ENCODE results near the gene CABLES1. TPM values are rescaled to one million over a fixed set of nuclear protein-coding genes. Genes with fewer than 3 reads are reported as not detected.
A peak's percentile ranks its signal among the peaks of the same experiment; 100 is the strongest.

Gene CABLES1
- polyA plus RNA-seq, 3 donors, result 0.09 to 0.15 TPM; not detected in 1

DNA sequence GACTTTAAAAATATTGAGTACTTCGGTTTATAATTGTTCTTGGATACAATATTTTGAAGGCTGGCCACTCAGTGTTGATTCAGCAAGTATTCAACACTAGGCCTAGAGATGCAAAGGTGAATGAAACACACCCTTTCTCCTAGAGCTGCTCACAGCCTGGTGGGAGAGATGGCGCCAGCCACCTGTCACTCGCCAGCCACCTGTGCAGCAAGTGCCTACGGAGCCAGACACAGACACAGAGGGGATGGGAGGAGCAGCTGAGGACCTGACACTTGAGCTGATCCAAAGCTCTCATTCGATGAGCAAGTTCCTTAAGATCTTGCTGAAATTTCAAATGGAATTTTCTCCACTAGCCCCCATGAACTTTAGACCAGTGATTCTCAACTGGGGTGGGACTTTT is 166.7 kb downstream of the CABLES1 start:
- H3K27ac Mint-ChIP-seq, result no peak overlapping the region
- H3K4me1 Mint-ChIP-seq, result peaks cover 11% of the 10 kb centered on the region
- TF ChIP-seq, protein P1, sequence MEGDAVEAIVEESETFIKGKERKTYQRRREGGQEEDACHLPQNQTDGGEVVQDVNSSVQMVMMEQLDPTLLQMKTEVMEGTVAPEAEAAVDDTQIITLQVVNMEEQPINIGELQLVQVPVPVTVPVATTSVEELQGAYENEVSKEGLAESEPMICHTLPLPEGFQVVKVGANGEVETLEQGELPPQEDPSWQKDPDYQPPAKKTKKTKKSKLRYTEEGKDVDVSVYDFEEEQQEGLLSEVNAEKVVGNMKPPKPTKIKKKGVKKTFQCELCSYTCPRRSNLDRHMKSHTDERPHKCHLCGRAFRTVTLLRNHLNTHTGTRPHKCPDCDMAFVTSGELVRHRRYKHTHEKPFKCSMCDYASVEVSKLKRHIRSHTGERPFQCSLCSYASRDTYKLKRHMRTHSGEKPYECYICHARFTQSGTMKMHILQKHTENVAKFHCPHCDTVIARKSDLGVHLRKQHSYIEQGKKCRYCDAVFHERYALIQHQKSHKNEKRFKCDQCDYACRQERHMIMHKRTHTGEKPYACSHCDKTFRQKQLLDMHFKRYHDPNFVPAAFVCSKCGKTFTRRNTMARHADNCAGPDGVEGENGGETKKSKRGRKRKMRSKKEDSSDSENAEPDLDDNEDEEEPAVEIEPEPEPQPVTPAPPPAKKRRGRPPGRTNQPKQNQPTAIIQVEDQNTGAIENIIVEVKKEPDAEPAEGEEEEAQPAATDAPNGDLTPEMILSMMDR (IDR thresholded peaks at IDR 0.05), result no peak
- Histone ChIP-seq H3K4me3 (replicated peaks in 1 of 3; ENCODE audit: low read depth in 2 of 3, low read length in 3 of 3) (no peak overlapping the region), H3K27me3 (ENCODE audit: control insufficient read depth in 2 of 2, insufficient read depth in 2 of 2, low read length in 2 of 2) (no peaks in the 10 kb centered on the region), H3K27ac (ENCODE audit: low read depth in 1 of 2, low read length in 2 of 2) (no peak overlapping the region), H4K20me1 (ENCODE audit: insufficient read depth, low read length) (no peaks in the 10 kb centered on the region), H3K9ac (ENCODE audit: insufficient read depth, low read length, poor library complexity, severe bottlenecking) (no peak overlapping the region), H3K4me2 (replicated peaks; ENCODE audit: extremely low read depth, low read length, poor library complexity, severe bottlenecking) (no peak overlapping the region), H3K79me2 (ENCODE audit: insufficient read depth, low read length) (no peaks in the 10 kb centered on the region), H2AFZ (ENCODE audit: insufficient read depth, low read depth, low read length, poor library complexity, severe bottlenecking) (no peak overlapping the region), H3K36me3 (replicated peaks in 1 of 2; ENCODE audit: control insufficient read depth in 1 of 2, insufficient read depth in 2 of 2, low read length in 2 of 2) (no peaks in the 10 kb centered on the region), H3K9me3 (replicated peaks in 1 of 2; ENCODE audit: control insufficient read depth in 1 of 2, insufficient read depth in 1 of 2, low read length in 2 of 2) (peaks cover 0 to 4% of the 10 kb centered on the region in 2 donors), H3K4me1 (ENCODE audit: control insufficient read depth in 1 of 2, insufficient read depth in 2 of 2, low read length in 2 of 2) (peaks cover 0 to 5% of the 10 kb centered on the region in 2 donors)
- peaks cover 1 to 4% of the 10 kb centered on the region in 2 donors for H3K36me3 Mint-ChIP-seq
- intact Hi-C loops (cut with micrococcal nuclease), result no loop called here
- H3K4me3 Mint-ChIP-seq, result no peak overlapping the region
- DNase-seq, result no peak
- H3K27me3 Mint-ChIP-seq (ENCODE audit: low read depth in 3 of 3), result peaks cover 0 to 1% (median 0%) of the 10 kb centered on the region in 3 donors
- H3K9me3 Mint-ChIP-seq, result no peaks in the 10 kb centered on the region
- WGBS (ENCODE audit: insufficient coverage), result 90% methylated on average over 2 of the region's 5 CpGs

DNA sequence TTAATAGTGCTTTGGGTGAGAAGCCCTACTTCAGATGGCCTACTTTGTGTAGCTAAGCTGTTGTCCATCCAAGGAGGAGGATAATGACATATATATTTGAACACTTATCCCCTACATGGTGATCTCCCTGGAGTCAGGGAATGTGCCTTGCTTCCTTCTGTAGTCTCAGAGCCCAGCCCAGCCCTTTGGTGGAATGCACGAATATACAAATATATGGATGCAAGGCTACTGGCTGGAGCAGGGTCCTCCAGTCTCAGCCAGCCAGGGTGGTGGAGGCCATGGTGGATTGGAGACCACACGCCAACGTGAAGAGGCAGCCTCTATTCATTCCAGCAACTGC is 167.2 kb downstream of the CABLES1 start:
- Histone ChIP-seq H3K4me1 (ENCODE audit: control insufficient read depth in 1 of 2, insufficient read depth in 2 of 2, low read length in 2 of 2) (peaks cover 0 to 5% of the 10 kb centered on the region in 2 donors), H4K20me1 (ENCODE audit: insufficient read depth, low read length) (no peaks in the 10 kb centered on the region), H3K9ac (ENCODE audit: insufficient read depth, low read length, poor library complexity, severe bottlenecking) (no peak overlapping the region), H3K36me3 (replicated peaks in 1 of 2; ENCODE audit: control insufficient read depth in 1 of 2, insufficient read depth in 2 of 2, low read length in 2 of 2) (no peaks in the 10 kb centered on the region), H3K9me3 (replicated peaks in 1 of 2; ENCODE audit: control insufficient read depth in 1 of 2, insufficient read depth in 1 of 2, low read length in 2 of 2) (peaks cover 0 to under 1% of the 10 kb centered on the region in 2 donors), H3K79me2 (ENCODE audit: insufficient read depth, low read length) (no peaks in the 10 kb centered on the region), H3K4me2 (replicated peaks; ENCODE audit: extremely low read depth, low read length, poor library complexity, severe bottlenecking) (no peak overlapping the region), H3K27me3 (ENCODE audit: control insufficient read depth in 2 of 2, insufficient read depth in 2 of 2, low read length in 2 of 2) (no peaks in the 10 kb centered on the region), H2AFZ (ENCODE audit: insufficient read depth, low read depth, low read length, poor library complexity, severe bottlenecking) (no peak overlapping the region), H3K27ac (ENCODE audit: low read depth in 1 of 2, low read length in 2 of 2) (no peak overlapping the region), H3K4me3 (replicated peaks in 1 of 3; ENCODE audit: low read depth in 2 of 3, low read length in 3 of 3) (no peak overlapping the region)
- peak overlapping the region in 1 of 7 donors; percentile 6 for H3K27ac Mint-ChIP-seq
- no peaks in the 10 kb centered on the region for H3K9me3 Mint-ChIP-seq
- H3K4me1 Mint-ChIP-seq, result peaks cover 11% of the 10 kb centered on the region
- peaks cover 0 to 3% of the 10 kb centered on the region in 2 donors for H3K36me3 Mint-ChIP-seq
- TF ChIP-seq, protein P1 (IDR thresholded peaks at IDR 0.05), result no peak
- intact Hi-C loops (cut with micrococcal nuclease), result no loop called here
- H3K4me3 Mint-ChIP-seq, result no peak overlapping the region
- peaks cover 0 to 2% (median 1%) of the 10 kb centered on the region in 3 donors for H3K27me3 Mint-ChIP-seq (ENCODE audit: low read depth in 3 of 3)
- 100% methylated on average over 1 of the region's 3 CpGs for WGBS (ENCODE audit: insufficient coverage)
- no peak for DNase-seq
